ENCODE results near the gene KDM4C.

DNA sequence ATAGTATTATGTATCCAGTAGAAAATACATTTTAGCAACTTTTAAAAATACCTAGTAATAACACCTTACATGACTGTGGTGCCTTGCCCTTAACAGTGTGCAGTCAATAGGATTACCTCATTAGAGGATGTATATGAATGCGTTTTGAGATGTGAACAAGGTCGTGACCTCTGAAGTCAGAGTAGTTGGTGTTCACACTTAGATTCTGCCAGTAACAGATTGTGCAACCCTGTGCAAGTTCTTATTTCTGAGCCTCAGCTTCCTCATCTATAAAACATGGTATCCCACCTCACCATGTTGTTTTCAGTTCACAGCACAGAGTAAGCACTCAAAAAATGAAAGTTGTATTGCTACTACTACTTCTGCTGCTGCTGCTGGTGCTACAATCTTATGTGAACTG is 347.3 kb downstream of the KDM4C start:
- TF ChIP-seq CTCF (conservative IDR thresholded peaks at IDR 0.05 in 1 of 2, IDR thresholded peaks at IDR 0.05 in 1 of 2; ENCODE audit: low read depth in 1 of 2, low read length in 2 of 2) (no peak), EZH2 (IDR thresholded peaks at IDR 0.05; ENCODE audit: low read length, missing control alignments) (no peak)
